MG63 (cell line): ENCODE data around the gene PCK2. TPM values are rescaled to one million over a fixed set of nuclear protein-coding genes. Genes with fewer than 3 reads are reported as not detected.
A peak's percentile ranks its signal among the peaks of the same experiment; 100 is the strongest.

Experiments
- DNase-seq: peaks from one replicate; pipeline ENCODE4 v3.0.0-alpha.2; 2020
- H3K27me3 ChIP-seq: fragments of 250-450 bp; sonication (Bioruptor Pico); 2 replicates; pipeline ENCODE4 v1.5.1; 2020; ENCODE audit warnings: mild to moderate bottlenecking, moderate library complexity
- H3K36me3 ChIP-seq: fragments of 250-450 bp; sonication (Bioruptor Pico); 2 replicates; pipeline ENCODE4 v1.5.1; 2020; ENCODE audit warnings: mild to moderate bottlenecking, moderate library complexity
- H3K4me3 ChIP-seq: fragments of 250-450 bp; sonication (Bioruptor Pico); 2 replicates; pipeline ENCODE4 v1.5.1; 2020; ENCODE audit warnings: mild to moderate bottlenecking, moderate library complexity
- H3K9me3 ChIP-seq: fragments of 250-450 bp; sonication (Bioruptor Pico); 2 replicates; pipeline ENCODE4 v1.5.1; 2020; ENCODE audit warnings: mild to moderate bottlenecking, moderate library complexity
- total RNA-seq: library from RNA; depleted of rRNA; stranded (reverse); fragments of >200 nt; shearing (Covaris generic); gene quantifications from 2 replicates; pipeline ENCODE4 v1.2.3, GENCODE V29; 2014; ENCODE audit warnings: low replicate concordance

PCK2 gene
- total RNA-seq, 1 experiment from 2014 or later, result 27.5 TPM

GRCh38 chr14:24135834-24136683 lies 41.9 kb downstream of the PCK2 start, which contains the start of gene PSME1:
TSS of gene PSME1 (plus strand) at chr14:24136194. CDS start at chr14:24136263, 69 bp downstream.
- peak; percentile 78 for DNase-seq
- Histone ChIP-seq H3K36me3 (peaks cover 15% of the 10 kb centered on the region), H3K4me3 (peak within 1 kb of the TSS; percentile 74), H3K9me3 (no peaks in the 10 kb centered on the region), H3K27me3 (no peaks in the 10 kb centered on the region)

DNA sequence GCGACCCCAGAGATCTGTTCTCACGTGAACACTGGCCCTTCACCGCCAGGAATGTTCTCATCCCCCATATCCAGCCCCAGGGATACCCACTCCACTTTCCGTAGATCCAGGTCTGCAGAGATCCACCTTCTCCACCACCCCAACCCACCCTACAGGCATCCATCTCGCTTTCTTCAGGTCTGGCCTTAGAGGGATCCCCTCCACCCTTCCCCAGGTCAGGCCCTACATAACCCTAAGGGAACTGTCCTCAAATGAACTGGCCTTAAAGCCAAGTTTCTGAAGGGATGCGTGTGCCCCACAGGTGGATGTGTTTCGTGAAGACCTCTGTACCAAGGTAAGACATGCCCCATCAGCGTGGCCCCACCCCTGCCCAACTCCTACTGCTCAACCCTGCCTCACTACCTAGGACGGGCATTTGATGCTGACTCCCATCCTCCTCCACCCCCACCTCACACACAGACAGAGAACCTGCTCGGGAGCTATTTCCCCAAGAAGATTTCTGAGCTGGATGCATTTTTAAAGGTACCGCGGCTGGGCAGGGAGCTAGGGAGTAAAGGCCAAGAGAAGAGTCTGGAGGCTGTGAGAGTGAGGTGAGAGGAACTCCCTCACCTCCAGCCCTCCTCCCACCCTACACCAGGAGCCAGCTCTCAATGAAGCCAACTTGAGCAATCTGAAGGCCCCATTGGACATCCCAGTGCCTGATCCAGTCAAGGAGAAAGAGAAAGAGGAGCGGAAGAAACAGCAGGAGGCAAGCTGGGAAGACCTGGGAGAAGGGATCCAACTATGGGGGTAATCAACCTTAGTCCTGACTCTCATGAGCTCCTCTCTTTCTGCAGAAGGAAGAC lies 42.8 kb downstream of the PCK2 start:
- Histone ChIP-seq H3K4me3 (peak overlapping the region; percentile 74), H3K27me3 (no peaks in the 10 kb centered on the region), H3K9me3 (no peaks in the 10 kb centered on the region), H3K36me3 (peaks cover 15% of the 10 kb centered on the region)
- DNase-seq, result no peak

DNA sequence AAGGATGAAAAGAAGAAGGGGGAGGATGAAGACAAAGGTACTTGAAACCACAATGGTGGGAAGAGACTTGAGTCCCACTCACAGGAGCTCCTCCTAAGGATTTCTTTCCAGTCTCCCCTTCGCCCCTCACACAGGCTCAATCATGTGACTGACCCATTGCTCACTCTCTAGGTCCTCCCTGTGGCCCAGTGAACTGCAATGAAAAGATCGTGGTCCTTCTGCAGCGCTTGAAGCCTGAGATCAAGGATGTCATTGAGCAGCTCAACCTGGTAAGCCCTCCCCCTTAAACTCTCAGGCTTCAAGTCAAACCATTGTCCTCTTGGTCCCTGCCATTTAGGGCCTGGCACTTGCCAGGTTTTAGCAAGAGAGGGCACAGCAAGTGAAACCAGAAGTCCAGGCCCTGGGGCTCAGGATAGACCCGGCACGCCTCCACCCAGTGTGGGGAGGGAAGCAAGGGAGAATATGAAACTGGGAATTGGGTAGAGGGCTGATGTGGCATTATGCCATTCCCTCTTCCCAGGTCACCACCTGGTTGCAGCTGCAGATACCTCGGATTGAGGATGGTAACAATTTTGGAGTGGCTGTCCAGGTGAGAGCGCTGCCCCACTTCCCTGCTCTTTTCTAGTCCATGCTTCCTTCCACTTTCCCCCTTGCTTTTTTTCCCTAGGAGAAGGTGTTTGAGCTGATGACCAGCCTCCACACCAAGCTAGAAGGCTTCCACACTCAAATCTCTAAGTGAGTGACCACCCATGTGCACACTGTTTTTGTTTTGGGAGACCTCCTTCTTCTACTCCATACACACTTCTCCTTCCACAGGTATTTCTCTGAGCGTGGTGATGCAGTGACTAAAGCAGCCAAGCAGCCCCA lies 43.7 kb downstream of the PCK2 start:
- no peak for DNase-seq
- no peaks in the 10 kb centered on the region for H3K9me3 ChIP-seq
- H3K36me3 ChIP-seq, result peaks cover 17% of the 10 kb centered on the region
- H3K27me3 ChIP-seq, result no peaks in the 10 kb centered on the region
- no peak overlapping the region for H3K4me3 ChIP-seq

DNA sequence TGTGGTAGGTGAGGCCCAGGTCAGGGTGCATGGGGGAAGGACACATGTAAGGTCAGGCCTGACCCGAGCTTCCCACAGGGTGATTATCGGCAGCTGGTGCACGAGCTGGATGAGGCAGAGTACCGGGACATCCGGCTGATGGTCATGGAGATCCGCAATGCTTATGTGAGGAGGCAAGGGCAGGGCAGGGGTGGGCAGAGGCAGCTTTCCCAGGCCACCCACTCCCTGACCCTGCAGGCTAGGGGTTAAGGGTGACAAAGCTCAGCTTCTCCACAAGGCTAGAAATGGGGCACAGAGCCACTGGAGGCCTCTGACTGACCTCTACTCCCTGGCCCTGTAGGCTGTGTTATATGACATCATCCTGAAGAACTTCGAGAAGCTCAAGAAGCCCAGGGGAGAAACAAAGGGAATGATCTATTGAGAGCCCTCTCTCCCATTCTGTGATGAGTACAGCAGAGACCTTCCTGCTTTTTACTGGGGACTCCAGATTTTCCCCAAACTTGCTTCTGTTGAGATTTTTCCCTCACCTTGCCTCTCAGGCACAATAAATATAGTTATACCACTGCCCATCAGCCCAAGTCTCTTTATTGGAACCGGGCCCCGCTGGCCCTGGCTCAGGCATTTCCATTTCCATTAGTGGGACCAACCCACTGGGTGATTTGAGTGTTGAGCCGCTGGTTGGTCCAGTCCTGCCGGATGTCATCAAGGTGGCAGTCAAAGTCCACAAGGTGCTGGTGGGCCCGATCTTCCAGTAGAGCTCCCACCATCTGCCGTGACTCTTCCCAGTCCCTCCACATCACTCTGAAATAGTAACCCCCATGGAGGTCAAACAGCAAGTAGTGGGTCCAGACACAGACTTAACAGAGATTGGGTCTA lies 44.5 kb downstream of the PCK2 start:
- no peaks in the 10 kb centered on the region for H3K27me3 ChIP-seq
- DNase-seq, result no peak
- no peaks in the 10 kb centered on the region for H3K9me3 ChIP-seq
- no peak overlapping the region for H3K4me3 ChIP-seq
- H3K36me3 ChIP-seq, result peaks cover 18% of the 10 kb centered on the region

- DNase-seq, result no peak
- Histone ChIP-seq H3K9me3 (no peaks in the 10 kb centered on the region), H3K36me3 (peaks cover 22% of the 10 kb centered on the region), H3K27me3 (no peaks in the 10 kb centered on the region), H3K4me3 (no peak overlapping the region; the same call in 1 of the 2 replicates)
Observed at GRCh38 chr14:24139272-24139934, 45.3 kb downstream of the PCK2 start.

GRCh38 chr14:24141097-24141880 lies 47.2 kb downstream of the PCK2 start, which contains the start of gene EMC9:
TSS of gene EMC9 (minus strand) at chr14:24141591. CDS start at chr14:24141304, 287 bp downstream.
- peak; percentile 98 for DNase-seq
- Histone ChIP-seq H3K4me3 (peak within 1 kb of the TSS; percentile 78), H3K27me3 (no peaks in the 10 kb centered on the region)

GRCh38 chr14:24143511-24143910 lies 49.4 kb downstream of the PCK2 start:
- no peak for DNase-seq
- no peaks in the 10 kb centered on the region for H3K9me3 ChIP-seq
- H3K27me3 ChIP-seq, result no peaks in the 10 kb centered on the region
- H3K36me3 ChIP-seq, result peaks cover 29% of the 10 kb centered on the region
- H3K4me3 ChIP-seq, result no peak overlapping the region

More at GRCh38 chr14:24141097-24141880, 47.2 kb downstream of the PCK2 start, which contains the start of gene EMC9:
- Histone ChIP-seq H3K36me3 (peaks cover 31% of the 10 kb centered on the region), H3K9me3 (no peaks in the 10 kb centered on the region)

DNA sequence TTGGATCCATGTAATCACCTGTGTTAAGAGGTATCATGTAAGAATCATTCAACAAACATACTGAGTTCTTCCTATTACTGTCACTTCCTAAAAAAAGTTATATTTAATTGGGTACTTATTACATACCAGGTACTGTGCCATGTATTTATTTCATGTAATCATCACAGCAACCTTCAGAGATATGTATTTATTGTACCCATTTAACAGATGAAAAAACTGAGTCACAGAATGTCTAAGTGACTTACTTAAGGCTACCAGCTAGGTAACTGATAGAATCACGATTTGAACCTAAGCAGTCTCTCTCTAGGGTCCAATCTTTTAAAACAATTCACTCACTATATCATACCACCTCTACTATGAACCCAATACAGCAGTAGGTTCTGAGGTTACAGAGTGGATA lies 50.3 kb downstream of the PCK2 start:
- Histone ChIP-seq H3K4me3 (no peak overlapping the region), H3K27me3 (no peaks in the 10 kb centered on the region), H3K36me3 (peaks cover 27% of the 10 kb centered on the region), H3K9me3 (no peaks in the 10 kb centered on the region)
- no peak for DNase-seq

GRCh38 chr14:24145219-24145618 lies 51.1 kb downstream of the PCK2 start:
- H3K9me3 ChIP-seq, result no peaks in the 10 kb centered on the region
- peaks cover 29% of the 10 kb centered on the region for H3K36me3 ChIP-seq
- no peak overlapping the region; the same call in 1 of the 2 replicates for H3K4me3 ChIP-seq
- H3K27me3 ChIP-seq, result no peaks in the 10 kb centered on the region
- DNase-seq, result no peak

DNA sequence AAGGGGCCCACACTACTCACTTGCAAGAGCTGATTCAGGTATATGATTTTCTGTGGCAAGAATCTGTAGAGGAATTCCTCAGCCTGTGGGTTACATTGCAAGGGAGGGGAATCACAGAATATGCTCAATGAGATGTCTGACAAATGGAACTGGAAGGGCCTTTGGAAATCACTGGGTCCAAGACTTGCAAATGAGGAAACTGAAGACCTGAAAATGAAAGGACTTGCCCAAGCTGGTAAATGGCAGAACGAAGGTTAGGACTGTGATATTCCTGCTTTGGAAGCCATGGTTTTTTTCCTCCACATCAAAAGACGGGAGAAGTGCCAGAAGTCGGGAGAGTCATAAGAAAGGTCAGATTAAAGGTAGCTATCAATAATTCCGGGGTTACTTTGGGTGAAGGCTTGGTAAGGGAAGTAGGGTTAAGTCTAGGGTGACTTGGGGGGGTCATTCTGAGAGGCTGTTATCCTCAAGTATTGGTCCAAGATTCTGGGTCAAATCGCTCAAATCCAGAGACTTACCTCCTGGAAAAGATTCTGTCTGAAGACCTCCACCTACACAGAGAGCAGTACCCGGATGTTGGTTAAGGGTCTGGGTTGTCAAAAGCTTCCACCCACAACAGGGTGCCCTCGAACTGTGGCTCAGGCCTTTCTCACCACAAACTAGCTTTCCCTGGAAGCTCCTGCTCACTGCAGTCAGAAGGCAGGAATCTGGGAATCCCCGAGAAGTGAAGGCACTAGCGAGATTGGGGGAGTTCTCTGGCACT lies 51.8 kb downstream of the PCK2 start:
- Histone ChIP-seq H3K4me3 (peak overlapping the region; percentile 94), H3K9me3 (no peaks in the 10 kb centered on the region), H3K27me3 (no peaks in the 10 kb centered on the region), H3K36me3 (peaks cover 32% of the 10 kb centered on the region)
- DNase-seq, result no peak

DNA sequence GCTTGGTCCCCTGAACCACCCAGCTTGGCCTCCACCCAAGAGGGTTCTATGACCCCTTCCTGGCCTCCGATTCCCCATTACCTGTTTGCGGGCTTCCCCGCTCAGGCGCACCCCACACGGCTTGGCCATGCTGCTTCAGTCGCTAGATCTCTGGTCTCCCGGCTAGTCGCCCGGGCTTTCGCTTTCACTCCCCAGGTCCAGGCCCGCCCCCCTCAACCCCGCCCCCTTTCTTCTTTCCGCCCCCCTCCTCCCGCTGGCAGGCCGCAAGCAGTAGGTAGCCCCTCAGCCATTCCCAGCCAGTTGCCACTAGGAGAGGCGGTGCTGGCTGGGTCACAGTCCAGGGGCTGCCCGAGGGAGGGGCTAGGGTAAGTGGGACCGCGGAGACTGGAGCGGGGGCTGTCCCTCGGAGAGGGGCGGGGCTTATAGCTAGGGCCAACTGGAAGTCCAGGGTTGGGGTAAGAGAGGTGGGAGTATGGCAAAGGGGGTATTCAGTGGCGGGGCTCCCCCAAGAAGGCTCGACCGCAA lies 52.4 kb downstream of the PCK2 start, which contains the start of gene PSME2:
Gene PSME2 (minus strand): TSS at position 158 of the 525 bp plus-strand sequence. CDS start 29 bp downstream, at position 129.
- Histone ChIP-seq H3K36me3 (peaks cover 35% of the 10 kb centered on the region), H3K9me3 (no peaks in the 10 kb centered on the region), H3K27me3 (no peaks in the 10 kb centered on the region), H3K4me3 (peak within 1 kb of the TSS; percentile 94)
- peak; percentile 97 for DNase-seq

DNA sequence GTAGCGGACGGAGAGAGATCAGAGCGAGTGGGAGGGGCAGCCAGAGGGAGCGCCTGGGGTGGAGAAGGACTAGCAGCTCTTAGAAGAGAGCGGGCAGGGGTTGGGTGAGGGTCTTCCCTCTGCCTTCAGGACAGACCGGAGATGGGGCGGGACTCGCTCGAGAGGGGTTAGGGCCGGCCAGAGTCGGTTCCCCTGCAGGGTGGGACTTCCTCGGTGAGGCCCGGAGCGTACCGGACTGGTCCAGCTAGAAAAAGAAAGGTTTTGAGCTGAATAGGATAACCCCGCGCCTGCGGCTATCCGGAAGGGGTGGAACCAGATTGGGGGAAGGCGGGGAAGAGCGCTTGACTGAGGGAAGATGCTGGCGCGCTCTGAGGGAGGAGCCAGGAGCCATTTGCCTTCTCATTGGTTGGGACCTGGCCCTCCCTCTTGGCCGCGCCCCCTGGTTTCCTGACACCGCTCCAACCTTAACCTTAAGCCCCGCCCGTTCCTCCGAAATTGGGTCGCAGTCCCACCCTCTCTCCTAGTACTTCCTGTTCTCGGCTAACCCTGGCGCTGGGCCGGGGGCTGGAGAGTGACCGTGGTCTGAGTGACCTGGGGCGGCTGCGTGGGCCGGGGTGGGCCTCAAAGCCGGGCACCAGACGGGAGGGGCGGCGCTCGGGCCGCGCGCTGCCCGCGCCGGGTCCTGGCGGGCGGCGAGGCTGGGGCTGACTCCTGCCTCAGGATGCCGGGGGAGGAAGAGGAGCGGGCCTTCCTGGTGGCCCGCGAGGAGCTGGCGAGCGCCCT lies 53.1 kb downstream of the PCK2 start, which contains the start of gene RNF31:
Gene RNF31 (plus strand): TSS at position 521 of the 783 bp plus-strand sequence. CDS start 201 bp downstream, at position 722.
- Histone ChIP-seq H3K27me3 (no peaks in the 10 kb centered on the region), H3K36me3 (peaks cover 35% of the 10 kb centered on the region), H3K9me3 (no peaks in the 10 kb centered on the region), H3K4me3 (peak within 1 kb of the TSS; percentile 94)
- peak; percentile 94 for DNase-seq
